Neuronal stem cell (in vitro differentiated cells): Measurements from ENCODE around the gene PTPN23.
A peak's percentile ranks its signal among the peaks of the same experiment; 100 is the strongest.

ENCODE experiments used
- DNase-seq: peaks from one replicate; pipeline ENCODE4 v3.0.0-alpha.2; 2013; ENCODE audit warnings: low spot score
- H2AFZ ChIP-seq: one replicate; pipeline ENCODE4 v1.6.1; 2013; ENCODE audit warnings: mild to moderate bottlenecking, low read length, inconsistent platforms
- H2AK5ac ChIP-seq: 2 replicates; pipeline ENCODE4 v1.6.1; 2013; ENCODE audit warnings: low read depth, mild to moderate bottlenecking, inconsistent platforms, low read length, moderate library complexity, mixed read lengths
- H2BK120ac ChIP-seq: 2 replicates; pipeline ENCODE4 v1.6.1; 2013; ENCODE audit warnings: low read depth, mild to moderate bottlenecking, inconsistent platforms, low read length, moderate library complexity, mixed read lengths
- H2BK12ac ChIP-seq: one replicate; pipeline ENCODE4 v1.6.1; 2013; ENCODE audit warnings: low read length, inconsistent platforms
- H2BK15ac ChIP-seq: 2 replicates; pipeline ENCODE4 v1.6.1; 2013; ENCODE audit warnings: mild to moderate bottlenecking, low read length, inconsistent platforms, mixed read lengths
- H2BK5ac ChIP-seq: one replicate; pipeline ENCODE4 v1.6.1; 2013; ENCODE audit warnings: inconsistent platforms, mild to moderate bottlenecking, low read length, moderate library complexity
- H3K14ac ChIP-seq: one replicate; pipeline ENCODE4 v1.6.1; 2013; ENCODE audit warnings: low read length, inconsistent platforms
- H3K18ac ChIP-seq: 2 replicates; pipeline ENCODE4 v1.6.1; 2013; ENCODE audit warnings: low read length, inconsistent platforms
- H3K23ac ChIP-seq: 2 replicates; pipeline ENCODE4 v1.6.1; 2013; ENCODE audit warnings: low read depth, mild to moderate bottlenecking, mixed read lengths, low read length, inconsistent platforms; ENCODE audit not compliant: poor library complexity
- H3K27ac ChIP-seq: replicated peaks from 3 replicates; pipeline ENCODE4 v1.5.1; 2013; ENCODE audit warnings: low read length, inconsistent platforms
- H3K27me3 ChIP-seq, 3 experiments: 2 replicates each; pipeline ENCODE4 v1.6.1; 2013; ENCODE audit warnings: low read length in 3 of 3, mild to moderate bottlenecking in 2 of 3, inconsistent platforms in 1 of 3, low read depth in 1 of 3, mixed read lengths in 1 of 3, moderate library complexity in 1 of 3; ENCODE audit not compliant: control insufficient read depth in 3 of 3, insufficient read depth in 3 of 3
- H3K36me3 ChIP-seq, 2 donors: replicated peaks in 1 of 2; 2 replicates each; pipeline ENCODE4 v1.6.1; 2013; ENCODE audit warnings: low read length in 2 of 2; ENCODE audit not compliant: control insufficient read depth in 2 of 2, insufficient read depth in 2 of 2
- H3K4ac ChIP-seq: 2 replicates; pipeline ENCODE4 v1.6.1; 2013; ENCODE audit warnings: inconsistent platforms, mild to moderate bottlenecking, low read length, moderate library complexity
- H3K4me1 ChIP-seq, 2 donors: 1 replicate in 1 of 2; 2 replicates in 1 of 2; pipeline ENCODE4 v1.6.1; 2013; ENCODE audit warnings: low read length in 2 of 2, low read depth in 1 of 2; ENCODE audit not compliant: control insufficient read depth in 2 of 2, insufficient read depth in 1 of 2
- H3K4me2 ChIP-seq: one replicate; pipeline ENCODE4 v1.6.1; 2013; ENCODE audit warnings: mild to moderate bottlenecking, low read length, inconsistent platforms; ENCODE audit not compliant: insufficient read depth, poor library complexity, severe bottlenecking
- H3K4me3 ChIP-seq, 2 donors: 2 replicates each; pipeline ENCODE4 v1.5.1; 2013; ENCODE audit warnings: low read length in 2 of 2, mild to moderate bottlenecking in 2 of 2, inconsistent platforms in 1 of 2, moderate library complexity in 1 of 2
- H3K79me1 ChIP-seq: one replicate; pipeline ENCODE4 v1.6.1; 2013; ENCODE audit warnings: low read depth, mild to moderate bottlenecking, inconsistent platforms, low read length, moderate library complexity
- H3K9ac ChIP-seq: one replicate; pipeline ENCODE4 v1.6.1; 2013; ENCODE audit warnings: mild to moderate bottlenecking, low read depth, low read length, inconsistent platforms; ENCODE audit not compliant: poor library complexity
- H3K9me3 ChIP-seq, 2 donors: replicated peaks in 1 of 2; 2 replicates each; pipeline versions ENCODE3 to v1.6.1; 2013; ENCODE audit warnings: low read length in 2 of 2, mild to moderate bottlenecking in 2 of 2, inconsistent platforms in 1 of 2, low read depth in 1 of 2, mixed read lengths in 1 of 2, moderate library complexity in 1 of 2; ENCODE audit not compliant: control insufficient read depth in 2 of 2, insufficient read depth in 1 of 2
- H4K8ac ChIP-seq: one replicate; pipeline ENCODE4 v1.6.1; 2013; ENCODE audit warnings: low read depth, mild to moderate bottlenecking, inconsistent platforms, low read length, moderate library complexity
- H4K91ac ChIP-seq: one replicate; pipeline ENCODE4 v1.6.1; 2013; ENCODE audit warnings: low read length, low read depth, mild to moderate bottlenecking, inconsistent platforms; ENCODE audit not compliant: poor library complexity
- WGBS, 2 donors: extraction: QIAGEN DNeasy Blood & Tissue Kit; methylation state at CpG; one replicate each; pipeline ENCODE4 v1.1.7; 2013; ENCODE audit warnings: missing lambda C conversion rate in 2 of 2, mixed read lengths in 1 of 2; ENCODE audit not compliant: insufficient read length in 2 of 2, insufficient replicate concordance in 1 of 2; ENCODE audit errors: extremely low coverage in 2 of 2; 5-methylcytosine and 5-hydroxymethylcytosine counted together

PTPN23 gene

GRCh38 chr3:47399531-47400270 lies 18.9 kb downstream of the PTPN23 start:
- DNase-seq, result no peak
- Histone ChIP-seq H3K4me1 (peaks cover 3 to 13% of the 10 kb centered on the region in 2 donors), H3K9ac (no peak overlapping the region), H3K4me3 (no peak overlapping the region), H2BK120ac (no peak overlapping the region), H2BK12ac (no peak overlapping the region), H3K14ac (no peak overlapping the region), H3K36me3 (peaks cover 0 to 68% of the 10 kb centered on the region in 2 donors), H4K8ac (no peak overlapping the region), H3K4ac (no peak overlapping the region), H3K18ac (no peak overlapping the region), H3K23ac (no peak overlapping the region), H2BK15ac (no peak overlapping the region), H3K9me3 (no peaks in the 10 kb centered on the region), H3K79me1 (peaks cover 6% of the 10 kb centered on the region), H3K27me3 (no peaks in the 10 kb centered on the region), H2AFZ (no peak overlapping the region), H3K4me2 (no peak overlapping the region), H4K91ac (no peak overlapping the region), H2AK5ac (no peak overlapping the region), H2BK5ac (no peak overlapping the region), H3K27ac (no peak overlapping the region)
- WGBS, 2 donors, result no CpG with 5 or more reads among the region's 9 CpGs

GRCh38 chr3:47404431-47404876 lies 23.6 kb downstream of the PTPN23 start:
- Histone ChIP-seq H3K9me3 (peaks cover 0 to 2% of the 10 kb centered on the region in 2 donors), H3K4ac (peak overlapping the region; percentile 91), H4K8ac (no peak overlapping the region), H3K9ac (no peak overlapping the region), H2AK5ac (no peak overlapping the region), H3K79me1 (peaks cover 5% of the 10 kb centered on the region), H2BK120ac (no peak overlapping the region), H3K36me3 (peaks cover 29 to 66% of the 10 kb centered on the region in 2 donors), H3K4me2 (no peak overlapping the region), H3K14ac (peak overlapping the region; percentile 49), H3K27ac (peak overlapping the region; percentile 13), H3K4me3 (no peak overlapping the region), H2BK5ac (no peak overlapping the region), H2AFZ (no peak overlapping the region), H3K18ac (peak overlapping the region; percentile 77), H3K4me1 (peaks cover 7 to 9% of the 10 kb centered on the region in 2 donors), H3K27me3 (no peaks in the 10 kb centered on the region), H3K23ac (no peak overlapping the region), H2BK15ac (peak overlapping the region; percentile 30), H2BK12ac (no peak overlapping the region), H4K91ac (no peak overlapping the region)
- DNase-seq, result no peak
- WGBS, 2 donors, result no CpG with 5 or more reads among the region's 13 CpGs

- Histone ChIP-seq H3K4me3 (no peak overlapping the region), H4K8ac (no peak overlapping the region), H2AK5ac (peak overlapping the region; percentile 54), H3K4me1 (peaks cover 7 to 9% of the 10 kb centered on the region in 2 donors), H3K18ac (peak overlapping the region; percentile 48), H2BK120ac (no peak overlapping the region), H3K9ac (no peak overlapping the region), H2BK15ac (no peak overlapping the region), H3K79me1 (peaks cover 5% of the 10 kb centered on the region), H3K36me3 (peaks cover 29 to 66% of the 10 kb centered on the region in 2 donors), H2BK12ac (no peak overlapping the region), H3K27ac (peak overlapping the region; percentile 13), H4K91ac (no peak overlapping the region), H3K9me3 (peaks cover 0 to 2% of the 10 kb centered on the region in 2 donors), H3K4ac (no peak overlapping the region), H3K23ac (no peak overlapping the region), H2BK5ac (peak overlapping the region; percentile 14), H2AFZ (no peak overlapping the region), H3K14ac (no peak overlapping the region), H3K4me2 (no peak overlapping the region), H3K27me3 (no peaks in the 10 kb centered on the region)
- no CpG with 5 or more reads among the region's 9 CpGs for WGBS, 2 donors
- no peak for DNase-seq
Measured at GRCh38 chr3:47404955-47405790, 24.4 kb downstream of the PTPN23 start.
